ENCODE data around the gene ZSCAN10. TPM values are rescaled to one million over a fixed set of nuclear protein-coding genes. Genes with fewer than 3 reads are reported as not detected.

ZSCAN10 gene
- total and polyA plus RNA-seq, 2 of the 13 experiments (the other 11 are each of a cell fraction or from before 2014, with no cell fraction given): not detected

DNA sequence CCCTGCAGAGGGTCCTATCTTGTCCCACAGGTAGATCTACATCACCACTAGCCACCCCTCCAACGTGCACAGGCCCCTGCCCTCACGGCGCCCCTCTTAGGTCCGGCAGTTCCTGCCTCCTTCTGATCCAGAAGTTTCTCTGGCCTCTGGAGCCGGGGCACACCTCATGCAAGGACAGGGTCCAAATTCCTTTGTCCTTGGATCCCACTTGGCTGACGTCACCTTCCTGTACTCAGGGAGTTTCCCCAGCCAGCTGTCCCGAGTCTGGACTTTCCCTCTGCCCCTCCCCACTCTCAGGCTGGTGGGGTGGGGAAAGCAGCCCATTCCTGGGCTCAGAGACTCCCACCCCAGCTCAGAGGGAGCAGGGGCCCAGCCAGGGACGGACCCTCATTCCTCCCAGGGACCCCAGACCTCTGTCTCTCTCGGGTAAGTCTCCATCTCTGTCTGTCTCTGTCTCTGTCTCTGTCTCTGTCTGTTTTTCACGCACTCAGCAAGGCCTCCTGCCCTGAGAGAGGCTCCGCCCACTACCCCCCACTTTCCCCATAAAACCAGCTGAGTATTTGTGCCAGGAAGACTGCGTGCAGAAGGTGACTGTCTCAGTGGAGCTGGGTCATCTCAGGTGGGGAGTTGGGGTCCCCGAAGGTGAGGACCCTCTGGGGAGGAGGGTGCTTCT lies 33.9 kb downstream of the ZSCAN10 start, which contains the start of gene IL32 (continued):
- TF ChIP-seq, protein P1, sequence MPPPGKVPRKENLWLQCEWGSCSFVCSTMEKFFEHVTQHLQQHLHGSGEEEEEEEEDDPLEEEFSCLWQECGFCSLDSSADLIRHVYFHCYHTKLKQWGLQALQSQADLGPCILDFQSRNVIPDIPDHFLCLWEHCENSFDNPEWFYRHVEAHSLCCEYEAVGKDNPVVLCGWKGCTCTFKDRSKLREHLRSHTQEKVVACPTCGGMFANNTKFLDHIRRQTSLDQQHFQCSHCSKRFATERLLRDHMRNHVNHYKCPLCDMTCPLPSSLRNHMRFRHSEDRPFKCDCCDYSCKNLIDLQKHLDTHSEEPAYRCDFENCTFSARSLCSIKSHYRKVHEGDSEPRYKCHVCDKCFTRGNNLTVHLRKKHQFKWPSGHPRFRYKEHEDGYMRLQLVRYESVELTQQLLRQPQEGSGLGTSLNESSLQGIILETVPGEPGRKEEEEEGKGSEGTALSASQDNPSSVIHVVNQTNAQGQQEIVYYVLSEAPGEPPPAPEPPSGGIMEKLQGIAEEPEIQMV (CRISPR knock-in tag; IDR thresholded peaks at IDR 0.05; ENCODE audit: low read depth): 0 out of 2 replicates have a peak, but pooled peaks have one; percentile 21
- no peak for TF ChIP-seq ZNF674 (CRISPR knock-in tag; IDR thresholded peaks at IDR 0.05; ENCODE audit: low read depth)
- TF ChIP-seq GLI4 (CRISPR knock-in tag; IDR thresholded peaks at IDR 0.05; ENCODE audit: borderline replicate concordance): peak; percentile 85; the same call in 1 of the 2 replicates
- peak; percentile 64; the same call in 1 of the 2 replicates for TF ChIP-seq ZNF788 (CRISPR knock-in tag; IDR thresholded peaks at IDR 0.05; ENCODE audit: borderline replicate concordance)
- TF ChIP-seq, protein P2, sequence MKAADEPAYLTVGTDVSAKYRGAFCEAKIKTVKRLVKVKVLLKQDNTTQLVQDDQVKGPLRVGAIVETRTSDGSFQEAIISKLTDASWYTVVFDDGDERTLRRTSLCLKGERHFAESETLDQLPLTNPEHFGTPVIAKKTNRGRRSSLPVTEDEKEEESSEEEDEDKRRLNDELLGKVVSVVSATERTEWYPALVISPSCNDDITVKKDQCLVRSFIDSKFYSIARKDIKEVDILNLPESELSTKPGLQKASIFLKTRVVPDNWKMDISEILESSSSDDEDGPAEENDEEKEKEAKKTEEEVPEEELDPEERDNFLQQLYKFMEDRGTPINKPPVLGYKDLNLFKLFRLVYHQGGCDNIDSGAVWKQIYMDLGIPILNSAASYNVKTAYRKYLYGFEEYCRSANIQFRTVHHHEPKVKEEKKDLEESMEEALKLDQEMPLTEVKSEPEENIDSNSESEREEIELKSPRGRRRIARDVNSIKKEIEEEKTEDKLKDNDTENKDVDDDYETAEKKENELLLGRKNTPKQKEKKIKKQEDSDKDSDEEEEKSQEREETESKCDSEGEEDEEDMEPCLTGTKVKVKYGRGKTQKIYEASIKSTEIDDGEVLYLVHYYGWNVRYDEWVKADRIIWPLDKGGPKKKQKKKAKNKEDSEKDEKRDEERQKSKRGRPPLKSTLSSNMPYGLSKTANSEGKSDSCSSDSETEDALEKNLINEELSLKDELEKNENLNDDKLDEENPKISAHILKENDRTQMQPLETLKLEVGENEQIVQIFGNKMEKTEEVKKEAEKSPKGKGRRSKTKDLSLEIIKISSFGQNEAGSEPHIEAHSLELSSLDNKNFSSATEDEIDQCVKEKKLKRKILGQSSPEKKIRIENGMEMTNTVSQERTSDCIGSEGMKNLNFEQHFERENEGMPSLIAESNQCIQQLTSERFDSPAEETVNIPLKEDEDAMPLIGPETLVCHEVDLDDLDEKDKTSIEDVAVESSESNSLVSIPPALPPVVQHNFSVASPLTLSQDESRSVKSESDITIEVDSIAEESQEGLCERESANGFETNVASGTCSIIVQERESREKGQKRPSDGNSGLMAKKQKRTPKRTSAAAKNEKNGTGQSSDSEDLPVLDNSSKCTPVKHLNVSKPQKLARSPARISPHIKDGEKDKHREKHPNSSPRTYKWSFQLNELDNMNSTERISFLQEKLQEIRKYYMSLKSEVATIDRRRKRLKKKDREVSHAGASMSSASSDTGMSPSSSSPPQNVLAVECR (CRISPR knock-in tag; IDR thresholded peaks at IDR 0.05; ENCODE audit: borderline replicate concordance): peak; percentile 83; the same call in 1 of the 2 replicates
- TF ChIP-seq, protein P3, sequence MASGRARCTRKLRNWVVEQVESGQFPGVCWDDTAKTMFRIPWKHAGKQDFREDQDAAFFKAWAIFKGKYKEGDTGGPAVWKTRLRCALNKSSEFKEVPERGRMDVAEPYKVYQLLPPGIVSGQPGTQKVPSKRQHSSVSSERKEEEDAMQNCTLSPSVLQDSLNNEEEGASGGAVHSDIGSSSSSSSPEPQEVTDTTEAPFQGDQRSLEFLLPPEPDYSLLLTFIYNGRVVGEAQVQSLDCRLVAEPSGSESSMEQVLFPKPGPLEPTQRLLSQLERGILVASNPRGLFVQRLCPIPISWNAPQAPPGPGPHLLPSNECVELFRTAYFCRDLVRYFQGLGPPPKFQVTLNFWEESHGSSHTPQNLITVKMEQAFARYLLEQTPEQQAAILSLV (CRISPR knock-in tag; IDR thresholded peaks at IDR 0.05; ENCODE audit: borderline replicate concordance): peak; percentile 63; the same call in 1 of the 2 replicates
- peak; percentile 72 to 75 for TF ChIP-seq POLR2A (IDR thresholded peaks at IDR 0.05; ENCODE audit: insufficient read depth in 1 of 2, low read depth in 2 of 2, low read length in 2 of 2)
- peak; percentile 42 for TF ChIP-seq SP4 (CRISPR knock-in tag; IDR thresholded peaks at IDR 0.05)
- no peak for TF ChIP-seq SCMH1 (CRISPR knock-in tag; IDR thresholded peaks at IDR 0.05; ENCODE audit: borderline replicate concordance)
- TF ChIP-seq ZBTB7A (CRISPR knock-in tag; IDR thresholded peaks at IDR 0.05): peak; percentile 51; the same call in 1 of the 2 replicates
- TF ChIP-seq, protein P4, sequence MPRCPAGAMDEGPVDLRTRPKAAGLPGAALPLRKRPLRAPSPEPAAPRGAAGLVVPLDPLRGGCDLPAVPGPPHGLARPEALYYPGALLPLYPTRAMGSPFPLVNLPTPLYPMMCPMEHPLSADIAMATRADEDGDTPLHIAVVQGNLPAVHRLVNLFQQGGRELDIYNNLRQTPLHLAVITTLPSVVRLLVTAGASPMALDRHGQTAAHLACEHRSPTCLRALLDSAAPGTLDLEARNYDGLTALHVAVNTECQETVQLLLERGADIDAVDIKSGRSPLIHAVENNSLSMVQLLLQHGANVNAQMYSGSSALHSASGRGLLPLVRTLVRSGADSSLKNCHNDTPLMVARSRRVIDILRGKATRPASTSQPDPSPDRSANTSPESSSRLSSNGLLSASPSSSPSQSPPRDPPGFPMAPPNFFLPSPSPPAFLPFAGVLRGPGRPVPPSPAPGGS (CRISPR knock-in tag; IDR thresholded peaks at IDR 0.05): peak; percentile 69
- TF ChIP-seq, protein P5, sequence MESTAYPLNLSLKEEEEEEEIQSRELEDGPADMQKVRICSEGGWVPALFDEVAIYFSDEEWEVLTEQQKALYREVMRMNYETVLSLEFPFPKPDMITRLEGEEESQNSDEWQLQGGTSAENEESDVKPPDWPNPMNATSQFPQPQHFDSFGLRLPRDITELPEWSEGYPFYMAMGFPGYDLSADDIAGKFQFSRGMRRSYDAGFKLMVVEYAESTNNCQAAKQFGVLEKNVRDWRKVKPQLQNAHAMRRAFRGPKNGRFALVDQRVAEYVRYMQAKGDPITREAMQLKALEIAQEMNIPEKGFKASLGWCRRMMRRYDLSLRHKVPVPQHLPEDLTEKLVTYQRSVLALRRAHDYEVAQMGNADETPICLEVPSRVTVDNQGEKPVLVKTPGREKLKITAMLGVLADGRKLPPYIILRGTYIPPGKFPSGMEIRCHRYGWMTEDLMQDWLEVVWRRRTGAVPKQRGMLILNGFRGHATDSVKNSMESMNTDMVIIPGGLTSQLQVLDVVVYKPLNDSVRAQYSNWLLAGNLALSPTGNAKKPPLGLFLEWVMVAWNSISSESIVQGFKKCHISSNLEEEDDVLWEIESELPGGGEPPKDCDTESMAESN (CRISPR knock-in tag; conservative IDR thresholded peaks at IDR 0.05): 0 out of 2 replicates have a peak, but pooled peaks have one; percentile 34
- 0 out of 2 replicates have a peak, but pooled peaks have one; percentile 28 for TF ChIP-seq ZNF670 (CRISPR knock-in tag; IDR thresholded peaks at IDR 0.05; ENCODE audit: borderline replicate concordance)
- TF ChIP-seq, protein P6, sequence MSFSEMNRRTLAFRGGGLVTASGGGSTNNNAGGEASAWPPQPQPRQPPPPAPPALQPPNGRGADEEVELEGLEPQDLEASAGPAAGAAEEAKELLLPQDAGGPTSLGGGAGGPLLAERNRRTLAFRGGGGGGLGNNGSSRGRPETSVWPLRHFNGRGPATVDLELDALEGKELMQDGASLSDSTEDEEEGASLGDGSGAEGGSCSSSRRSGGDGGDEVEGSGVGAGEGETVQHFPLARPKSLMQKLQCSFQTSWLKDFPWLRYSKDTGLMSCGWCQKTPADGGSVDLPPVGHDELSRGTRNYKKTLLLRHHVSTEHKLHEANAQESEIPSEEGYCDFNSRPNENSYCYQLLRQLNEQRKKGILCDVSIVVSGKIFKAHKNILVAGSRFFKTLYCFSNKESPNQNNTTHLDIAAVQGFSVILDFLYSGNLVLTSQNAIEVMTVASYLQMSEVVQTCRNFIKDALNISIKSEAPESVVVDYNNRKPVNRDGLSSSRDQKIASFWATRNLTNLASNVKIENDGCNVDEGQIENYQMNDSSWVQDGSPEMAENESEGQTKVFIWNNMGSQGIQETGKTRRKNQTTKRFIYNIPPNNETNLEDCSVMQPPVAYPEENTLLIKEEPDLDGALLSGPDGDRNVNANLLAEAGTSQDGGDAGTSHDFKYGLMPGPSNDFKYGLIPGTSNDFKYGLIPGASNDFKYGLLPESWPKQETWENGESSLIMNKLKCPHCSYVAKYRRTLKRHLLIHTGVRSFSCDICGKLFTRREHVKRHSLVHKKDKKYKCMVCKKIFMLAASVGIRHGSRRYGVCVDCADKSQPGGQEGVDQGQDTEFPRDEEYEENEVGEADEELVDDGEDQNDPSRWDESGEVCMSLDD (CRISPR knock-in tag; IDR thresholded peaks at IDR 0.05; ENCODE audit: borderline replicate concordance): no peak; the same call in 1 of the 2 replicates
